ENCODE results near the gene TMPRSS15. TPM values are rescaled to one million over a fixed set of nuclear protein-coding genes. Genes with fewer than 3 reads are reported as not detected.

Gene TMPRSS15
- total RNA-seq, 1 experiment from 2014 or later = not detected

DNA sequence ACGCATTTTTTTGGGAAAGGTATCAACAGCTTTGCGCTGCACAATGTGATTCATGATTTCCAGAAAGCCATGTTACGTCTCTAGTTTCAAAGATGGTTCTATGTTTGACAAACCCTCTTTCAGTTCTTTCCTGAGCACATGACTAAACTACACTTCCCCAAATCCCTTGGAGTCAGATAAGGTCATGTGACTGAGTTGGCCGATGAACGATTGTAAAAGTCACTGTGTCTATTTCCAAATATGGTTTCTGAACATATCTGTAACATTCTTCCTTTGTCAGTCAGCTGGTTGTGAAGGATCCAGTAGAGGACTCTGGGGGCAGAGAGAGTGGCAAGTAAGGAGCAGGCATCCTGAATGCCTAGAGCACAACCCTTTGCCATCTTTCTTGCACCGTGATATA is 35.4 kb downstream of the TMPRSS15 start:
- in situ Hi-C loops (cut with HindIII; ENCODE audit: low pct_unique_long_range_greater_than_20kb, low sequenced_read_pairs) = no loop called here
- DNase-seq (ENCODE audit: low read depth) = no peak

DNA sequence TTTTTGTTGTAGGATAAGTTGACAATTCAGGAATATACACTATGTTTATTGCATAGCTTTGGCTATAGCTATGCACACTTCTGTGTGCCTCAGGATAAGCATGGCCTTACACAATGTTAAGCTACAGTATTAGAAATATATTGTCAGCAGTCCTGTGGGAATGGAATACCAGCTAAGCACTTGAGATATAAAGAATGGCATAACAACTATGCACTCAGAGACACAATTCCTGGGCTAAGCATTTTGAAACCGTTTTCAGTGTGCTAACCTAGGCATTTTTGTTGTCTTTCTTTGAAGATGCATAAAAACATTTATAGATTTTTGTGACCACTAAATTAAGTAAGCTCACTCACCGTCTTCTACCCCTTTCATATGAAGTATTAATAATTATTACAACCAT is 46.8 kb downstream of the TMPRSS15 start:
- no peak for DNase-seq (ENCODE audit: low read depth)
- in situ Hi-C loops (cut with HindIII; ENCODE audit: low pct_unique_long_range_greater_than_20kb, low sequenced_read_pairs) = no loop called here

GRCh38 chr21:18354947-18355346 is 48.6 kb downstream of the TMPRSS15 start:
- DNase-seq (ENCODE audit: low read depth) = no peak
- in situ Hi-C loops (cut with HindIII; ENCODE audit: low pct_unique_long_range_greater_than_20kb, low sequenced_read_pairs) = no loop called here

DNA sequence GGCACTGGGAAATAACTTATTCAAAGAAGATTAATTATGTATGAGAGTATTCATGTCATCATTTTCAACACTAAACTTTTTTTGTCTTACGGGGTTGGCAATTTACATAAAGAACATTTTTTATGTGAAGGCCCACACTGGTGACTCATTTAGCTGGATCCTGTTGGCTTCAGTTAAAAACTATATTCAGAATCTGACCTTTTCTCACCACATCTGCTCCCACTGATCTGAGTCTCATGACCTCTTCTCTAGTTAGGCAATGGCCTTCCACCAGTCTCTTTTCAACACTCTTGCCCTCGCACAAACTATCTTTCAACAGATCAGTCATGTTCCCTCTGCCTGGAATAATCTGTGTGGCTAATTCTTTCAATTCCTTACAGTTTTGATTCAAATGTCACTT is 53.4 kb downstream of the TMPRSS15 start:
- no peak for DNase-seq (ENCODE audit: low read depth)
- in situ Hi-C loops (cut with HindIII; ENCODE audit: low pct_unique_long_range_greater_than_20kb, low sequenced_read_pairs) = no loop called here

DNA sequence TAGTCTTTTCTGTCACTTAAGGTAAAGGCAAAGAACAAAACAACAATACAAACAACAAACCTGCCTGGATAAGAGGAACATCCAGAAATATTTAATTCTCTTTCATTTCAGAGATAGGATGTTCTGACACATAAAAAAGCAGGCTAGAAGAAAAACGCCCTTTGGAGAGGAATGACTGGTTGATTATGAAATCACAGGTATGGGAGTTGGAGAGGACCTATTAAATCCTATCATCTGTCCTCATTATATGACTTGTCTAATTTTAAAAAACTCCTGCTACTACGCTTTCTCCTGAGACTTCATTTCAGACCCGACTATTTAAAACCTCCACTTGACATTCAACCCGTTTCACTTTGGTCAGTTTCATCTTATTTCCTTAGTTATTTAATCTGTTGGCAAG is 54.1 kb downstream of the TMPRSS15 start:
- DNase-seq (ENCODE audit: low read depth) = no peak
- in situ Hi-C loops (cut with HindIII; ENCODE audit: low pct_unique_long_range_greater_than_20kb, low sequenced_read_pairs) = no loop called here

DNA sequence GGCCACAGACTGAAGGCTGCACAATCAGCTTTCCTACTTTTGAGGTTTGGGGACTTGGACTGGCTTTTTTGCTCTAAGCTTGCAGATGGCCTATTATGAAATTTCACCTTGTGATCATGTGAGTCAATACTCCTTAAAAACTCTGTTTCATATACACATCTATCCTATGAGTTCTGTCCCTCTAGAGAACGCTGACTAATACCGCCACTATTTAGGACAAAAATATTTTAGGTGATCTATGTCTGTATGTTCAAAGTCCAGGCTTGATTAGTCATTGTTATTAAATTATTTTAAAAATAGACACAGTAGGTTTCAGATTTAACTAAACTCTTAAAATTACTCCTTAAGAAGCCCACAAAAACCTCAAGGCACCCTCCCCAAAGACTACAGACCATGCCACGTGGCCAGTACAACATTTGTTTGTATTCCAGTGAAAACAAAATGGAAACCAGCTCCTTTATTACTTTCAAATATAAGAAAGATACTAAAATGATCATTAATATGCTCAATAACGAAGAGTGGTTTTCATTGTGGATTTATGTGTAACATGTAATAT is 63.1 kb downstream of the TMPRSS15 start:
- no peak for DNase-seq (ENCODE audit: low read depth)
- in situ Hi-C loops (cut with HindIII; ENCODE audit: low pct_unique_long_range_greater_than_20kb, low sequenced_read_pairs) = no loop called here

GRCh38 chr21:18335651-18336236 is 67.8 kb downstream of the TMPRSS15 start:
- in situ Hi-C loops (cut with HindIII; ENCODE audit: low pct_unique_long_range_greater_than_20kb, low sequenced_read_pairs) = no loop called here
- DNase-seq (ENCODE audit: low read depth) = no peak

DNA sequence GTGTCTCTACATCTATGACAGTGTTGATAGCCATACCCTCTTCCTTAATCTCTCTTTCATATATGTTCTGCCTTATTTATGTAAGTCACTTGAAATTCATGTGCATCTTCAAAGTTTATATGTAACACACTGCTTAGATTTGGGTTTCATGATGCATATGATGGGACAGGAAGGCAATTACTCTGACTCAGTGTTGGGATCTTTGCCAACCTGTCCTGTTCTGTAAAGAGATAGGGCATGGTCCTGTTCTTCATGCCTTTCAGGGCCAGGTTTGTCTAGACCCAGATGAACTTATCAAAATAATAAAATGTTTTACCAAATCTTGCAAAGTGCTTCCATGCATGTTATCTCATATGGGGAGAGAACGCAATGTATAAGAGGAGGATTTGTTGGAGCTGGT is 69.5 kb downstream of the TMPRSS15 start:
- in situ Hi-C loops (cut with HindIII; ENCODE audit: low pct_unique_long_range_greater_than_20kb, low sequenced_read_pairs) = no loop called here
- no peak for DNase-seq (ENCODE audit: low read depth)

DNA sequence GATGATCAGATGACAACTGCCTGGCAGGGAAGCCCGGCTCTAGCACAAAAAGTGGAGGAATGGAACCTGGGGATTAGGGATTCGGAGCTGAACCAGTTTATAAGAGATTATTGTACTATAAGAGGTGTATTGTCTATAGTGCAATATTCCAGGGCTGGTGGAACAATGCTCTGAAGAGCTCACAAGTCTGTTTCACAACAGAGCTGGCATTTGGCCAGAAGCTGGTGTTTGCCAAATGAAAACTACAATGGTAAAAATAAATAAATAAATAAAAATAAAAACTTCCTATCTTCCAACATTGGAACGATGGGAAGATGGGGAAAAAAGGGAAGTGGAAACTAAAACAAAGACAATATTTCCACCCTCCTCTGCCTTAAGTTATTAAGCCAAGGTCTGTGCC is 85.4 kb downstream of the TMPRSS15 start:
- DNase-seq (ENCODE audit: low read depth) = no peak
- in situ Hi-C loops (cut with HindIII; ENCODE audit: low pct_unique_long_range_greater_than_20kb, low sequenced_read_pairs) = no loop called here

- no peak for DNase-seq (ENCODE audit: low read depth)
- in situ Hi-C loops (cut with HindIII; ENCODE audit: low pct_unique_long_range_greater_than_20kb, low sequenced_read_pairs) = no loop called here
Measured at GRCh38 chr21:18298228-18298627, 105.4 kb downstream of the TMPRSS15 start.

DNA sequence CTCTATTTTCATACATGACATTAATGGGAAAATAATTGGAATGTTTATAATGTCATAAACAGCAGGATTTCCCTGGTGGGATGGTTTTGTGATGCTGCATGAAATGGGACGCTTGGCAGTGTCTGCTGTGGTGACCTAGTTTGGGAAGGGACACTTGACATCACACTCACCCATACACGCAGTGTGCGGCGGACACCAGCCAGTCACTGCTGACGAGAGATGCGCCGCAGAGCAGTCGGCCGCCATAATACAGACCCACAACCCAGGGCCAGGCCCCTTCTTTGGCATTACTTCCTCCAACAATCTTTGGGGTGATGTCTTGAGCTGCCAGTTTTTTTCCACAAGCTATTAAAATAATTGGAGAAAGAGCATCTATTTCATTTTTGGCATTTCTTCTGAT is 109.5 kb downstream of the TMPRSS15 start:
- no peak for DNase-seq (ENCODE audit: low read depth)
- in situ Hi-C loops (cut with HindIII; ENCODE audit: low pct_unique_long_range_greater_than_20kb, low sequenced_read_pairs) = no loop called here

DNA sequence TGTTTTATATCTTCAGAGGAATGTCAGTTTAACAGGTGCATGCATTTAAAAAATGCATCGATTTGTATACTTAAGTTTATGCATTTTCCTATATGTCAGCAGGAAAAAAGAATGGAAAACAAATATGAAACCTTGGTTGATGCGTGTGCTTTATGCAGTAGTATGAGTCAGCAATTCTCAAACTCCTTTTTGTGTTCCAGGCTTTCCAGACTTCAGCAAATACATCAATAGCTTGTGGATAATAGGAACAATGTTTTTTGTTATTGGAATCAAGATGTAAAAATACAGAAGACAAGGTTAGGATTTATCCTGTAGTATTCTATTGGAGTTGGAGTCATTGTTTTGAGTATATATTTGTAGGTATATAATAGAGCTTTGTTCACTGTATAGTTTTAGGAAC is 113.7 kb downstream of the TMPRSS15 start:
- in situ Hi-C loops (cut with HindIII; ENCODE audit: low pct_unique_long_range_greater_than_20kb, low sequenced_read_pairs) = no loop called here
- no peak for DNase-seq (ENCODE audit: low read depth)

DNA sequence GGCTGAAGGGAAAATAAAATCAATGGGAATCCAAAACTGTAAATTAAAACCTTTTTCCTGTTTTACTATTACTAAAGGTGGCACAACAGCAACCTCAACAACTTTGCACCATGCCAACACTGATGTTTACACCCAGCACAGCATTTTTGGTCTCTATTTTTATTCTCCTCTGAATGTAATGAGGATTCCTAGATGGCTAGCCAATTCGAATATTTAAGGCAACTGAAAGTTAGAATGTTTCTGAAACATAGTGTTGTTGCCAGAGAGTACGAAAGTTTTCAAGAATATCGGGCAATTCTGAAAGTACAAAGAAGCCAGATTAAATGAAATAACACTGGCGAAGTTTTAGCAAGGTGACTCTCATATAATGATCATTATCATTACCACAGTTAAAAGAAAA is 118.2 kb downstream of the TMPRSS15 start:
- in situ Hi-C loops (cut with HindIII; ENCODE audit: low pct_unique_long_range_greater_than_20kb, low sequenced_read_pairs) = no loop called here
- no peak for DNase-seq (ENCODE audit: low read depth)

DNA sequence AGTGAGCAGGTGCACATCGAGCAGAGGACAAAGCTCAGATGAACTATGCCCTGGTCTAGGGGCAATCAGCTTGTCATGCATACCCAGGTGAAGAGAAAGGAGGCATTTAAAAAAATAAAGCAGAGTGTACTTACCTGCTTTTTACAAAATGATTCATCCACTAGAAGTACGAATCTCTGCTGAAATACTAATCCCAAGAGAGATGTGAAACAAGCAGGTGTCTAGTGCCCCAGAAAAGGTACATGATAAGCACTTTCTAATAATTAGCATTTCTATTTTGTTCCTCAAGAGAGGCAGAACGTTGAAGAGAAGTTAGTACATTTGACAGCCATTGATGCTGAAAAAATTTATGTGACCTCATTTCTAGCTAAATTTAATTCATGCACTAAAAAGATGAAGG is 127.8 kb downstream of the TMPRSS15 start:
- no peak for DNase-seq (ENCODE audit: low read depth)
- in situ Hi-C loops (cut with HindIII; ENCODE audit: low pct_unique_long_range_greater_than_20kb, low sequenced_read_pairs) = no loop called here

- in situ Hi-C loops (cut with HindIII; ENCODE audit: low pct_unique_long_range_greater_than_20kb, low sequenced_read_pairs) = no loop called here
- DNase-seq (ENCODE audit: low read depth) = no peak
Measured at GRCh38 chr21:18274370-18274769, 129.2 kb downstream of the TMPRSS15 start.

DNA sequence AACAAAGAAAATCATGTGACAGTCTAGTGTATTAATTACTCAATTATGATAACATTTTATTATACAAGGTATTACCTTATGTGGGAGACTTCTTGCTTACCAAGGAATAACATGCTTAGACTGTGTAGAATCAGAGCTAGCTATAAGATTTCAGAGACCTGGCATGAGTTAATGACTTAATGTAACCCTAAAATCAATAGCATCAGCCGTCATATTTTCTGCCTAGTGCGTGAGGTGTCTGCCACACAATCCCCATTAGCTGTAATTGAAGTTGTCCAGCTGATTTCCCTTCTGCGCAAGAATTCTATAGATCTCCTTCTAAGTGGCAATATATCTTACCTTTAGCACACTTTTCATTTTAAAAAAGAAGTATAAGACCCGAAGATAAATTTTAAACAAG is 130.2 kb downstream of the TMPRSS15 start:
- in situ Hi-C loops (cut with HindIII; ENCODE audit: low pct_unique_long_range_greater_than_20kb, low sequenced_read_pairs) = no loop called here
- no peak for DNase-seq (ENCODE audit: low read depth)

GRCh38 chr21:18269856-18270255 is 133.7 kb downstream of the TMPRSS15 start:
- no peak for DNase-seq (ENCODE audit: low read depth)
- in situ Hi-C loops (cut with HindIII; ENCODE audit: low pct_unique_long_range_greater_than_20kb, low sequenced_read_pairs) = no loop called here

- in situ Hi-C loops (cut with HindIII; ENCODE audit: low pct_unique_long_range_greater_than_20kb, low sequenced_read_pairs) = no loop called here
- no peak for DNase-seq (ENCODE audit: low read depth)
Measured at GRCh38 chr21:18268906-18269305, 134.7 kb downstream of the TMPRSS15 start.

GRCh38 chr21:18267496-18267895 is 136.1 kb downstream of the TMPRSS15 start:
- in situ Hi-C loops (cut with HindIII; ENCODE audit: low pct_unique_long_range_greater_than_20kb, low sequenced_read_pairs) = no loop called here

DNA sequence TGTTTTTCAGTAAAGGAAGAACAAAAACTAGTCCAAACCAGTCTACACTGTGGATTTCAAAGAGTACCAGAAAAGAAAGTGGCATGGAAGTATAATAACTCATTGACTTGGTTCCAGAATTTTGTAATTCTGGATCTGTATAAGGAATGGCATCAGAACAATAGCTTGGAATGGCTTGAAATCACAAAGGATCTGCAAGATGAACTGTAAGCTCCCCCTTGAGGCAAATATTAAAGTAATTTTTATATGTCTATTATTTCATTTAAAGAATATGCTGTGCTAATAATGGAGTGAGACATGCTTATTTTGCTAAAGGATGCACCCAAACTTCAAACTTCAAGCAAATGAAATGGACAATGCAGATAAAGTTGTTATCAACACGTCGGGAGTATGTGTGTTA is 137.6 kb downstream of the TMPRSS15 start:
- DNase-seq (ENCODE audit: low read depth) = no peak
- in situ Hi-C loops (cut with HindIII; ENCODE audit: low pct_unique_long_range_greater_than_20kb, low sequenced_read_pairs) = no loop called here

More at GRCh38 chr21:18267496-18267895, 136.1 kb downstream of the TMPRSS15 start:
- no peak for DNase-seq (ENCODE audit: low read depth)
